PC-3 (cell line): ENCODE results near the gene ZC3HAV1.

Experiments
- CTCF ChIP-seq: fragments of 300-600 bp; sonication (generic); conservative IDR thresholded peaks from 2 replicates; pipeline ENCODE4 v1.5.1; 2017; ENCODE audit warnings: antibody characterized with exemption, low read depth, mild to moderate bottlenecking, low read length
- EZH2 ChIP-seq: fragments of 300-600 bp; sonication (generic); IDR thresholded peaks from one replicate; pipeline ENCODE4 v1.6.1; 2017; ENCODE audit warnings: antibody characterized with exemption, mild to moderate bottlenecking, low read length; ENCODE audit not compliant: unreplicated experiment

GRCh38 chr7:139118234-139118804 is 8.8 kb upstream of the ZC3HAV1 start:
- TF ChIP-seq CTCF (no peak), EZH2 (no peak)
